Measurements from ENCODE around the gene BTBD6. TPM values are rescaled to one million over a fixed set of nuclear protein-coding genes. Genes with fewer than 3 reads are reported as not detected.
A peak's percentile ranks its signal among the peaks of the same experiment; 100 is the strongest.

The BTBD6 gene
- total and polyA plus RNA-seq, 2 of the 8 experiments (the other 6 are each of a cell fraction or from before 2014, with no cell fraction given), result 10.1 to 10.2 TPM

DNA sequence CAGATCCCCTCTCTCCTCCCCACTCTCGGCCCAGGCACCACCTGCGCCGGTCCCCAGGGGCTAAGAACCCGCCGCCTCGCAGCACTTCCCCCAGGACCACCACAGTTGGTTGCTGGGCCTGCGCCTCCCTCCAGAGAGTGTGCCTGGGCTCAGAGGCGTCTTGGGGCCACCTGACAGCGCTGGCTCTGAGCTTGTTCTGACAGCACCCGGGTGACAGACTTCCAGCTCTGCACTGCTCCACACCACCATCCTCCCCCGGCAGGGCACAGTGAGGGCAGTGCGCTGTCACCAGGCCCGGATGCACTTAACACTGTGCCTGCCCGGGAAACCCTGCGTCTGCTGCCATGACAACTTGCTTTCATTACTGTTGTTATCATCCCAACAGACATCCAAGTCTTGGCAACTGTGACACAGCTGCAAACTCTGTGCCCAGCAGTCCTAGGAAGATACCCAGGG, 45.8 kb downstream of the BTBD6 start:
- Histone ChIP-seq H3K14ac (ENCODE audit: insufficient read length) (no peak overlapping the region), H2BK120ac (replicated peaks; ENCODE audit: low read depth, low read length) (no peak overlapping the region), H3K4me1 (replicated peaks in 1 of 4; ENCODE audit: control insufficient read depth in 3 of 4, insufficient read depth in 4 of 4, low read length in 3 of 4) (no peaks in the 10 kb centered on the region), H4K8ac (ENCODE audit: extremely low read depth, insufficient read depth, low read length) (no peak overlapping the region), H4K5ac (ENCODE audit: insufficient read length, low read depth, low read length) (no peak overlapping the region), H4K91ac (replicated peaks; ENCODE audit: insufficient read length, low read length) (no peak overlapping the region), H2BK20ac (ENCODE audit: low read length) (no peak overlapping the region), H2AK5ac (ENCODE audit: low read depth, low read length) (no peak overlapping the region), H3K9ac (replicated peaks in 1 of 4; ENCODE audit: extremely low read depth in 1 of 4, low read depth in 3 of 4, low read length in 3 of 4) (no peak overlapping the region; a peak in 2 of 7 replicates), H4K20me1 (replicated peaks in 1 of 2; ENCODE audit: control insufficient read depth in 1 of 2, insufficient read depth in 2 of 2, low read length in 2 of 2) (peaks cover 4 to 20% of the 10 kb centered on the region in 2 experiments), H3K36me3 (ENCODE audit: control insufficient read depth in 2 of 4, insufficient read depth in 4 of 4, low read length in 3 of 4) (no peaks in the 10 kb centered on the region), H3K23me2 (ENCODE audit: low read depth, low read length) (no peaks in the 10 kb centered on the region), H3K18ac (ENCODE audit: extremely low read depth, low read length) (no peak overlapping the region), H2BK15ac (ENCODE audit: low read length) (no peak overlapping the region), H2BK5ac (ENCODE audit: low read depth, low read length) (peak overlapping the region; percentile 44; the same call in 1 of the 2 replicates), H2BK12ac (ENCODE audit: low read depth, low read length) (no peak overlapping the region), H3K27ac (ENCODE audit: low read depth, low read length) (no peak overlapping the region), H3K4me2 (ENCODE audit: insufficient read depth in 1 of 2, low read depth in 2 of 2, low read length in 2 of 2) (no peak overlapping the region), H3K27me3 (replicated peaks in 1 of 4; ENCODE audit: control insufficient read depth in 3 of 4, extremely low read depth in 1 of 4, insufficient read depth in 3 of 4, low read length in 3 of 4) (no peaks in the 10 kb centered on the region), H3K56ac (replicated peaks; ENCODE audit: insufficient read length, low read depth, low read length) (no peak overlapping the region), H3K4me3 (ENCODE audit: extremely low read depth in 1 of 4, insufficient read depth in 2 of 4, low read depth in 3 of 4, low read length in 4 of 4) (no peak overlapping the region), H3K4ac (replicated peaks; ENCODE audit: insufficient read length, low read depth, low read length) (no peak overlapping the region), H3K79me1 (ENCODE audit: low read depth, low read length) (peaks cover 8% of the 10 kb centered on the region), H2AFZ (ENCODE audit: low read length) (no peak overlapping the region), H3K23ac (ENCODE audit: insufficient read length) (no peak overlapping the region), H3K9me3 (ENCODE audit: insufficient read depth in 2 of 2, low read depth in 1 of 2, low read length in 1 of 2) (no peaks in the 10 kb centered on the region), H3K79me2 (ENCODE audit: control insufficient read depth in 1 of 2, insufficient read depth in 2 of 2, low read length in 2 of 2) (peaks cover 0 to 31% of the 10 kb centered on the region in 2 experiments; a peak in 2 of 4 replicates)
- ChIA-PET CTCF (ENCODE audit: partially characterized antibody) (interaction anchor here (0.5 to 2.2 kb wide), 6 partner anchors 12 to 81 kb away, joined by 3 to 6 read pairs (median 4); no protein-coding TSS in a partner anchor), POLR2A (ENCODE audit: partially characterized antibody) (interaction anchor here (0.6 kb wide), 1 partner anchor 42 kb away, joined by 3 read pairs; no protein-coding TSS in a partner anchor)
- FAIRE-seq (no peak), DNase-seq (ENCODE audit: low read depth in 1 of 2, low spot score in 2 of 2) (no peak)
- WGBS, 2 experiments (ENCODE audit: extremely low coverage in 1 of 2, insufficient coverage in 1 of 2, insufficient read length in 1 of 2, insufficient replicate concordance in 2 of 2, low coverage in 1 of 2, low lambda C conversion rate in 2 of 2, missing lambda C conversion rate in 1 of 2), result 91% methylated on average over 15 of the region's 15 CpGs; no CpG with 5 or more reads in 1 of the 2 experiments
- no peak for TF ChIP-seq CREB1 (IDR thresholded peaks at IDR 0.05)
- TF ChIP-seq BRCA1 (IDR thresholded peaks at IDR 0.05; ENCODE audit: low read depth, low read length), result no peak
- TF ChIP-seq RAD21 (IDR thresholded peaks at IDR 0.05 in 1 of 2, conservative IDR thresholded peaks at IDR 0.05 in 1 of 2; ENCODE audit: low read depth in 2 of 2, low read length in 2 of 2), result no peak
- TF ChIP-seq ZNF274 (IDR thresholded peaks at IDR 0.05; ENCODE audit: borderline replicate concordance, extremely low read depth, low read length), result no peak
- no peak for TF ChIP-seq SAP30 (IDR thresholded peaks at IDR 0.05; ENCODE audit: insufficient read depth, insufficient replicate concordance, low read length)
- TF ChIP-seq SP1 (IDR thresholded peaks at IDR 0.05; ENCODE audit: low read depth, low read length), result no peak
- no peak for TF ChIP-seq EP300 (IDR thresholded peaks at IDR 0.05; ENCODE audit: borderline replicate concordance in 1 of 2, low read depth in 2 of 2, low read length in 2 of 2)
- TF ChIP-seq NRF1 (IDR thresholded peaks at IDR 0.05; ENCODE audit: low read depth, low read length), result no peak
- no peak for TF ChIP-seq RBBP5 (IDR thresholded peaks at IDR 0.05; ENCODE audit: borderline replicate concordance, low read depth, low read length)
- TF ChIP-seq CTBP2 (IDR thresholded peaks at IDR 0.05; ENCODE audit: borderline replicate concordance, insufficient read depth, insufficient read length, low read length), result no peak
- TF ChIP-seq POU5F1 (IDR thresholded peaks at IDR 0.05; ENCODE audit: low read depth, low read length), result no peak
- no peak for TF ChIP-seq RNF2 (IDR thresholded peaks at IDR 0.05; ENCODE audit: borderline replicate concordance, low read depth, low read length, missing control alignments, poor library complexity, severe bottlenecking)
- no peak for TF ChIP-seq TAF7 (optimal IDR thresholded peaks at IDR 0.05; ENCODE audit: borderline replicate concordance, low read depth, low read length)

Data from H1 (cell line).